GM19043 (cell line): ENCODE results near the gene POLE.

ENCODE experiments used
- ATAC-seq: cut with Tn5 transposase; IDR thresholded peaks from one replicate; pipeline ENCODE4 v1.9.1; 2021; ENCODE audit warnings: low read depth; ENCODE audit not compliant: unreplicated experiment

POLE gene

GRCh38 chr12:132677492-132677891 is 9.7 kb downstream of the POLE start:
- ATAC-seq: no peak

- no peak for ATAC-seq
Observed at GRCh38 chr12:132675757-132676432, 11.2 kb downstream of the POLE start.

- ATAC-seq: no peak
Observed at GRCh38 chr12:132674561-132674960, 12.6 kb downstream of the POLE start.

GRCh38 chr12:132673288-132674179 is 13.6 kb downstream of the POLE start:
- ATAC-seq: no peak

GRCh38 chr12:132672678-132673077 is 14.5 kb downstream of the POLE start:
- no peak for ATAC-seq

GRCh38 chr12:132672116-132672515 is 15.0 kb downstream of the POLE start:
- no peak for ATAC-seq

- no peak for ATAC-seq
Observed at GRCh38 chr12:132669166-132669879, 17.8 kb downstream of the POLE start.

- ATAC-seq: no peak
Observed at GRCh38 chr12:132668191-132669088, 18.7 kb downstream of the POLE start.

GRCh38 chr12:132665794-132666193 is 21.3 kb downstream of the POLE start:
- ATAC-seq: no peak

GRCh38 chr12:132665149-132665491 is 22.0 kb downstream of the POLE start:
- no peak for ATAC-seq

- ATAC-seq: no peak
Observed at GRCh38 chr12:132664206-132665148, 22.7 kb downstream of the POLE start.

- no peak for ATAC-seq
Observed at GRCh38 chr12:132662901-132663755, 24.0 kb downstream of the POLE start.

GRCh38 chr12:132661972-132662371 is 25.2 kb downstream of the POLE start:
- no peak for ATAC-seq

GRCh38 chr12:132660996-132661395 is 26.1 kb downstream of the POLE start:
- no peak for ATAC-seq

GRCh38 chr12:132660052-132660451 is 27.1 kb downstream of the POLE start:
- ATAC-seq: no peak

- ATAC-seq: no peak
Observed at GRCh38 chr12:132659146-132659545, 28.0 kb downstream of the POLE start.

- ATAC-seq: no peak
Observed at GRCh38 chr12:132658149-132658894, 28.8 kb downstream of the POLE start.
